ENCODE data around the gene QKI.

- TF ChIP-seq CTCF (IDR thresholded peaks at IDR 0.05; ENCODE audit: insufficient read depth, low read depth, low read length): no peak
- TF ChIP-seq EZH2 (IDR thresholded peaks at IDR 0.05; ENCODE audit: insufficient read depth, low read length): no peak
Measured at GRCh38 chr6:163400509-163400908, 14.0 kb upstream of the QKI start.
